ENCODE results near the gene ZNF804B.

Gene ZNF804B

GRCh38 chr7:89311886-89312285, 552.4 kb downstream of the ZNF804B start (continued):
- TF ChIP-seq KLF10 (tag by site-specific recombination; IDR thresholded peaks at IDR 0.05) (no peak), ZNF140 (tag by site-specific recombination; IDR thresholded peaks at IDR 0.05) (no peak), PRDM1 (tag by site-specific recombination; IDR thresholded peaks at IDR 0.05) (no peak)

- POLR2A ChIA-PET = no interaction called here
These were observed 553.1 kb downstream of the ZNF804B start for GRCh38 chr7:89312551-89312950.

GRCh38 chr7:89316584-89317251, 557.2 kb downstream of the ZNF804B start:
- TF ChIP-seq ZSCAN16 (tag by site-specific recombination; IDR thresholded peaks at IDR 0.05) (no peak), ZNF677 (tag by site-specific recombination; IDR thresholded peaks at IDR 0.05) (no peak), PRDM4 (tag by site-specific recombination; IDR thresholded peaks at IDR 0.05) (no peak), ZNF707 (tag by site-specific recombination; IDR thresholded peaks at IDR 0.05) (no peak), ZNF600 (tag by site-specific recombination; IDR thresholded peaks at IDR 0.05) (no peak), TSHZ1 (tag by site-specific recombination; IDR thresholded peaks at IDR 0.05; ENCODE audit: borderline replicate concordance) (no peak), ATF2 (tag by site-specific recombination; IDR thresholded peaks at IDR 0.05; ENCODE audit: low read depth) (no peak), SETDB1 (IDR thresholded peaks at IDR 0.05; ENCODE audit: insufficient read length, low read length) (no peak), ZNF394 (tag by site-specific recombination; IDR thresholded peaks at IDR 0.05; ENCODE audit: borderline replicate concordance) (no peak), OSR2 (tag by site-specific recombination; IDR thresholded peaks at IDR 0.05) (no peak)
- ChIA-PET CTCF (no interaction called here), POLR2A (no interaction called here)

More at GRCh38 chr7:89312551-89312950, 553.1 kb downstream of the ZNF804B start:
- H3K4me1 ChIP-seq (ENCODE audit: control insufficient read depth, insufficient read depth, low read length) = no peaks in the 10 kb centered on the region
- no peak overlapping the region for H3K4me3 ChIP-seq (ENCODE audit: low read depth, low read length)
- no peak overlapping the region for H3K27ac ChIP-seq (ENCODE audit: extremely low read depth, low read depth, low read length)
- H3K9me3 ChIP-seq (ENCODE audit: control insufficient read depth, insufficient read depth, low read depth, low read length) = no peaks in the 10 kb centered on the region
- CTCF ChIA-PET = no interaction called here
- TF ChIP-seq ZNF514 (tag by site-specific recombination; IDR thresholded peaks at IDR 0.05) (no peak), BCL6B (tag by site-specific recombination; IDR thresholded peaks at IDR 0.05) (no peak), ZNF623 (tag by site-specific recombination; IDR thresholded peaks at IDR 0.05) (no peak), GLIS2 (tag by site-specific recombination; IDR thresholded peaks at IDR 0.05) (no peak), ZNF335 (tag by site-specific recombination; conservative IDR thresholded peaks at IDR 0.05) (no peak)
- no peaks in the 10 kb centered on the region for H3K36me3 ChIP-seq (ENCODE audit: control insufficient read depth in 2 of 2, insufficient read depth in 1 of 2, low read length in 2 of 2)

More at GRCh38 chr7:89316584-89317251, 557.2 kb downstream of the ZNF804B start:
- no peak overlapping the region for H3K27ac ChIP-seq (ENCODE audit: extremely low read depth, low read depth, low read length)
- no peaks in the 10 kb centered on the region for H3K4me1 ChIP-seq (ENCODE audit: control insufficient read depth, insufficient read depth, low read length)
- H3K4me3 ChIP-seq (ENCODE audit: low read depth, low read length) = no peak overlapping the region
- H3K9me3 ChIP-seq (ENCODE audit: control insufficient read depth, insufficient read depth, low read depth, low read length) = no peaks in the 10 kb centered on the region
- H3K36me3 ChIP-seq (ENCODE audit: control insufficient read depth in 2 of 2, insufficient read depth in 1 of 2, low read length in 2 of 2) = no peaks in the 10 kb centered on the region

All from HEK293 (cell line).